Embryonic facial prominence (tissue), 1 donor: Measurements from ENCODE around the gene NFE2.
"Not testable (repeated sequence)": the region's sequence is repeated elsewhere in the genome, so short reads cannot be mapped to it uniquely, and the experiment has no call there.

Experiments
- DNase-seq: peaks from one replicate; pipeline ENCODE4 v3.0.0-alpha.2; 2016; ENCODE audit errors: extremely low spot score

Gene NFE2

GRCh38 chr12:54282949-54283593 is 17.7 kb downstream of the NFE2 start:
- no peak for DNase-seq

DNA sequence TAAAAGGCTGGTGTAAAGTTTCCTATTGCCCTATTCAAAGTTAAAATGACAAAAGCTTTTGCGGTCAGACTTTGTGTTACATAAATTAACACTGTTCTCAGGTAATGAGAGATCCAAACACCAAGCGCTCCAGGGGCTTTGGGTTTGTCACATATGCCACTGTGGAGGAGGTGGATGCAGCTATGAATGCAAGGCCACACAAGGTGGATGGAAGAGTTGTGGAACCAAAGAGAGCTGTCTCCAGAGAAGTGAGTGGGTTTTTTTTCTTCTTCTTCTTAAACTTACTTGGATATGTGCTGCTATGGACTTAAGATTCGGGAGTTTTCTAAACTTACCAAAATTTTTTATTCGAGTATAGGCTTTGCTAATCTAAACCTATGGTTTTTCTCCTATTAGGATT is 19.1 kb downstream of the NFE2 start:
- DNase-seq: not testable (repeated sequence)

GRCh38 chr12:54281261-54281638 is 19.6 kb downstream of the NFE2 start:
- not testable (repeated sequence) for DNase-seq

DNA sequence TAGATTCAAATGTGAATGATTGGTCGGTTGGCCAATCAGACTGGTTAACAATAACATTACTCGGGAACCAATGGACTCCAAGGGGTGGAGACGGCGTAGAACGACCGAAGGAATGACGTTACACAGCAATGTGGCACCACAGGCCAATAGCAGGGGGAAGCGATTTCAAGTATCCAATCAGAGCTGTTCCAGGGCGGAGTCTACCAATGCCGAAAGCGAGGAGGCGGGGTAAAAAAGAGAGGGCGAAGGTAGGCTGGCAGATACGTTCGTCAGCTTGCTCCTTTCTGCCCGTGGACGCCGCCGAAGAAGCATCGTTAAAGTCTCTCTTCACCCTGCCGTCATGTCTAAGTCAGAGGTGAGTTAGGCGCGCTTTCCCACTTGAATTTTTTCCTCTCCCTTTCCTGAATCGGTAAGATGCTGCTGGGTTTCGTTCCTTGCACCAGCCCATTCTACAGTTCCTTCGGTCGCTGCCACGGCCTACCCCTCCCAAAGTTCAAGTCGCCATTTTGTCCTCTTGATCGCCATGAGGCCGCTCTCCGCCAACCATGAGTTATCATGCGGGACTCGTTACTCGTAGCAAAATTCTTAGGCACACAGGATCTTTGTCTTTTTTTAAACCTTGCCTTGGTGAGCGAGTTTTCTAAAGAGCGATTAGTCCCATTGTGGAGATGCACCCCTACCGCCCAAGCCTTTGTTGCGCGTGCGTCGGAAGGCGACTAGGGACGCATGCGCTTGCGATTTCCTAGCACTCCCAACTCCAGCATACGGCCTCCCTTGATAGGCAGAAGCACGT is 20.2 kb downstream of the NFE2 start, which contains the start of gene HNRNPA1:
Gene HNRNPA1 (plus strand): TSS at position 259 of the 793 bp plus-strand sequence. CDS start 82 bp downstream, at position 341.
- DNase-seq: peak; percentile 100

GRCh38 chr12:54279632-54280467 is 21.0 kb downstream of the NFE2 start, which contains the start of gene CBX5:
Gene CBX5, minus strand, starts transcription at chr12:54280122. Its CDS starts 22,472 bp downstream, at chr12:54257650.
- DNase-seq: peak; percentile 99

DNA sequence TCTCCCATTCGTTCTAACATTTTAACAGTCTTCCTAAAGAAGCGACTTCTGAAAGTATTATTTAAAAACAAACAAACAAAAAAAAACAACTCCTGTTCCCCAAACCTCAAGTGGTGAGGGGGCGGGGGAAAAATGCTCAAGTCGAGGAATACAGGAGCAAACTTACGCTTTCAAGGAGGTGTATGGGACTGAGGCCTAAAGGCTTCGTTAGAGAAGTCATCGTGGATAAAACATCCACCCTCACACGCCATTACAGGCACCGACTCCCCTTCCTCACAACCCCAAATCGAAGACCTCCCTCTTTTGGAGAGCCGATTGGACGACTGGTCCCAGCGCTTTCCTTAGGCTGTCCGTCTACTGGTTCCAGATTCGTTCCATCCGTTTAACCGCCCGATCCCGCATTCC is 21.6 kb downstream of the NFE2 start:
- DNase-seq: no peak

DNA sequence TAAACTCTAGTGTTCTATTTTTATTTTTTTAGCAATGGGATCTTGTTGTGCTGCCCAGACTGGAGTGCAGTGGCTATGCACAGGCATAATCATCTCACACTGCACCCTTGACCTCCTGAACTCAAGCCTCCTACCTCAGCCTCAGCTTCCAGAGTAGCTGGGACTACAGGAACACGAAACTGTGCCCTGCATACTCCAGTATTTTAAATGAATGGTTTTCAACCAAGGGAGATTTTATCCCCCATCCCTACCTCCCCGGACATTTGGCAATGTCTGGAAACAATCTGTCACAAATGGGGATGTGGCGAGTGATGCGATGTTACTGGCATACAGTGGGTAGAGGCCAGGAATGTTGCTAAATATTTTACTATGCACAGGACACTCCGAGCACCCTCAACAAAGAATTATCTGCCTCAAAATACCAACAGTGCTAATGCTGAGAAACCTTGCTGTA is 23.0 kb downstream of the NFE2 start:
- no peak for DNase-seq

GRCh38 chr12:54276368-54276767 is 24.4 kb downstream of the NFE2 start:
- DNase-seq: no peak

- no peak for DNase-seq
Measured at GRCh38 chr12:54273981-54274380, 26.8 kb downstream of the NFE2 start.

- DNase-seq: no peak
Measured at GRCh38 chr12:54272214-54272613, 28.6 kb downstream of the NFE2 start.

GRCh38 chr12:54270345-54270744 is 30.5 kb downstream of the NFE2 start:
- DNase-seq: no peak

- DNase-seq: no peak
Measured at GRCh38 chr12:54266852-54267251, 34.0 kb downstream of the NFE2 start.

GRCh38 chr12:54265364-54265812 is 35.4 kb downstream of the NFE2 start:
- no peak for DNase-seq

DNA sequence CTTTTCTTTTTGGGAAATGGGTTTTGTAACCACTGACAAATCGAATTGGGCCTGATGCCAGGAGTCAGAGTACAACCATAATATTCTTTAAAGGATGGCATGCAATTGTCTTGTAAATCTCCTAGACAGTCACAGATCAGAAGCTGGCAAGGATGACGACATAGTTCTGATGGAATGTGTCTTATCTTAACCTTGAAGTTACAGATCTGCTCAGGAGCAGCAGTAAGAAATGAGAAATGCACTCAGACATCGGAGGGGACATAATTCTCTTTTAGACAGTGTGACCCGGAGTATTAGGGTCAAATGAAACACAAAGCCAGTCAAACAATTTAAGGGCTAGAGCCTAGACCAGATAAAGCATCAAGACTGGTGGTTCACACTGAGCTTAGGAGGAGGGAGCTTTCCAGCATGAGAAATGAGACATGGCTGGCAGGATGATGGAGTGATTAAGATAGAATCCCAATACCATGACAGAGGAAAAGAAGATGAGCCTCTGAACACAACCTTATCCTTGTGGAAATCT is 38.4 kb downstream of the NFE2 start:
- no peak for DNase-seq

DNA sequence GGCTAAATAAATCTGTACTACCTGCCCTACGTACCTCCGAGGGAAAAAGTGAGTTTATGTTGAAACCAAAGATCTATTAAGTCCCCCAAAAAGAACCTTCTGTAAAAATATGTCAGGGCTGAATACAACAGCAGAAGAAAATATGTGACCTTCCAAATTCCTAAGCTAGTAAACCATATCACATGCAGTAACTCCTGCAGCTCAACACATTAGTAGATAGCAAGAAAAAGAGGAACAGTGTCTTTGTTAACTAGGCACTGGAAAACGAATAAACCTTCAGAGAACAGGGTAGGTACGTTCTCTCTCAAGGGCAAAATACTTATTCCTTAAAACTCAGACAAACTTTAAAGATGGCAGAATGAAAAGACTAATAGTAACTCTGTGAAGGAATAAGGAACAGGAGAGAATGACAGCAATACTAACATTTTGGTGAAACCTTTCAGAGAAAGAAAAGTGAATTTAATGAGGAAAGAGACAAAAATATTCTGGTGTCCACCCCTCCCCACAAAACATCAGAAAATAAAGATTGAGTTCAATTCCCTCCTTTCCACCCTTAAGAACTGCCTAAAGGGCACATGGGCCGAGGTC is 38.9 kb downstream of the NFE2 start:
- no peak for DNase-seq

DNA sequence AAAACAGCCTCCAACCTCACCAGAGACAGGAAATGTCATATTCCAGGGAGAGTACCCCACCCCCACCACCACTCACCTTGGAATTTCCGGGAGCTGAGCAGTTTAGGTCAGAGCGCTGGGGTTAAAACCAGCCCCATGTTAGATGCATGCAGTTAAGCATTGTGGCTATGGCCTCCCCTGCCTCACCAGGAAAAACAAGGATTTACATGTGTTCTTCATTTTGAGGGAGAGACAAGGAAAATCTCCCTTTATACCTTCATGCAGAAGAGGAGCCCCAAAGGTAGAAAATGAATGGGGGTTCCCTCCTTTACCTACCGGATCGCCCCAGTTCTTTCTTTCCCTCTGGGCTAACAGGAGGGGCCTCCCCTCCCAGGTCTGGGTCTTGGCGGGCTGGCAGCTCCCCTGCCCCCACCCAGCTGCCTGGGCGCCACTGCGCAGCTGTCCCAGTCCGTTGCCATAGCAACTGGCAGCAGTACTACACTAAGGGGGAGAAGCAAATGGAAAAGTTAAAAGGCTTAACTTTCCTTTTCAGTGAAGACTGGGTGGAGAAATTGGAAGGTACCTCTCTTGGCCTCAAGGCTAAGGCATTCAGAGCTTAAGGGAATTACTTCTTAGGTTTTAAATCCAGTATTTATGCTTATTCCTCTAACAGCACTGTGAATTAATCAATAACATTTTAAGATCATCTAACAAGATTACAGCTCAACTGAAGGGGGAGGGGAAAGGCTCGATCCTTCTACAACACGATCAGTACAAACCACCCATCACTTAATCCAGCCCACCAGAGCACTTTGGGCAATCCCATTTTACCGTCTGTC is 41.4 kb downstream of the NFE2 start:
- peak; percentile 97 for DNase-seq

DNA sequence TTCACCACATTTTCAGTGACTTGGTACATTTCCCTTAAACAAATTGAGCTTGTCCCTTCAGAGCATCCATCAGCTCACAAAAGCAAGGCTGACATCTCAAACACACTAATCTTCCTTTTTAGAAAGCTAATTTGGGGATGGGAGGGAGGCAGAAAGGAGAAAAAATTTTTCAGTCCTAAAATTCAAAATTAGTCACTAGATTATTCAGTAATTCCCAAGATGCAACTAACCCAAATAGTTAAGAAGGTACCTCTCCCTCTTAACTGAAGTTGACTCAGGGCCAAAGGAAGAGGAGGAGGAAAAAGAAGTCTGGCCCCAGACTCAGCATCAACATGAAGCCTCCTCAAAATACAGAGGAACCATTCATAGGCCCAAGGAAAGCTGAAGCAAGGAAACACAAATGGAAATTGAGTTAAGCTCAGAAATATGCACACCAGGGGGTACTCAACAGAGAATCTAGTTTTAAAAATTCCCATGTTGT is 42.6 kb downstream of the NFE2 start:
- peak; percentile 57 for DNase-seq

- no peak for DNase-seq
Measured at GRCh38 chr12:54257332-54257731, 43.5 kb downstream of the NFE2 start.

DNA sequence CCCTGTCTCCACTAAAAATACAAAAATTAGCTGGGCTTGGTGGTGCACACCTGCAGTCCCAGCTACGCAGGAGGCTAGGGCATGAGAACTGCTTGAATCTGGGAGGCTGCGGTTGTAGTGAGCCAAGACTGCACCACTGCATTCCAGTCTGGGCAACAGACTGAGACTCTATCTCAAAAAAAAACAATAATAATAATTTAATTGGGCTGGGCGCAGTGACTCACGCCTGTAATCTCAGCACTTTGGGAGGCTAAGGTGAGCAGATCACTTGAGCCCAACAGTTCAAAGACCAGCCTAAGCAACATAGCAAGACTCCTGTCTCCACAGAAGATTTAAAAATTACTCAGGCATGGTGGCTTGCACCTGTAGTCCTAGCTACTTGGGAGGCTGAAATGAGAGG is 47.6 kb downstream of the NFE2 start:
- DNase-seq: no peak

GRCh38 chr12:54251667-54252284 is 49.0 kb downstream of the NFE2 start:
- no peak for DNase-seq
